IMR-90 (cell line): ENCODE results near the gene SH3RF3. TPM values are rescaled to one million over a fixed set of nuclear protein-coding genes. Genes with fewer than 3 reads are reported as not detected.

Source experiments
- ATAC-seq: fragments of 200-7000 bp; cut with Tn5 transposase; 2 replicates; pipeline ENCODE4 v1.9.1; 2020; ENCODE audit warnings: low read depth, mild to moderate bottlenecking, moderate library complexity
- BruUV-seq: library from RNA; stranded (reverse); fragments of 400-500 nt; replicated peaks from 2 replicates; lab custom pipeline; 2021; lab: Mats Ljungman, UMichigan
- CTCF ChIA-PET: fragments of 300-600 bp; formaldehyde crosslinking; extraction: SDS; loops from one replicate; lab custom pipeline; 2021; ENCODE audit warnings: antibody characterized with exemption; lab: Yijun Ruan, JAX
- POLR2A ChIA-PET: fragments of 300-600 bp; sonication (Branson Sonifier 250); formaldehyde crosslinking; loops from one replicate; lab custom pipeline; 2022; ENCODE audit warnings: antibody characterized with exemption; ENCODE audit not compliant: unreplicated experiment; lab: Charles Lee
- DNase-seq: peaks from one replicate; pipeline ENCODE4 v3.0.0; 2013
- H2AFZ ChIP-seq: replicated peaks from 2 replicates; pipeline ENCODE3; 2013; ENCODE audit warnings: low read length, mild to moderate bottlenecking; ENCODE audit not compliant: poor library complexity
- H2AK5ac ChIP-seq: 2 replicates; pipeline ENCODE4 v1.6.1; 2013; ENCODE audit warnings: low read depth, low read length, inconsistent platforms
- H2AK9ac ChIP-seq: replicated peaks from 2 replicates; pipeline ENCODE3; 2013; ENCODE audit warnings: mild to moderate bottlenecking, low read depth, low read length, moderate library complexity; ENCODE audit not compliant: poor library complexity
- H2BK120ac ChIP-seq: 2 replicates; pipeline ENCODE4 v1.6.1; 2013; ENCODE audit warnings: low read depth, low read length, inconsistent platforms
- H2BK15ac ChIP-seq: 3 replicates; pipeline ENCODE4 v1.6.1; 2013; ENCODE audit warnings: low read depth, low read length, inconsistent platforms
- H2BK20ac ChIP-seq: 2 replicates; pipeline ENCODE4 v1.6.1; 2013; ENCODE audit warnings: low read depth, mild to moderate bottlenecking, inconsistent platforms, low read length, moderate library complexity
- H2BK5ac ChIP-seq: 2 replicates; pipeline ENCODE4 v1.6.1; 2013; ENCODE audit warnings: mild to moderate bottlenecking, low read depth, low read length, inconsistent platforms; ENCODE audit not compliant: poor library complexity, severe bottlenecking
- H3K14ac ChIP-seq: replicated peaks from 2 replicates; pipeline ENCODE4 v1.6.1; 2013; ENCODE audit warnings: low read depth, low read length, inconsistent platforms
- H3K18ac ChIP-seq: 2 replicates; pipeline ENCODE4 v1.6.1; 2013; ENCODE audit warnings: low read depth, low read length, control low read depth
- H3K23ac ChIP-seq: 2 replicates; pipeline ENCODE4 v1.6.1; 2013; ENCODE audit warnings: low read depth, low read length, inconsistent platforms
- H3K27ac ChIP-seq: 2 replicates; pipeline ENCODE4 v1.5.1; 2013; ENCODE audit warnings: mild to moderate bottlenecking, control low read depth, low read length; ENCODE audit not compliant: insufficient read depth
- H3K27me3 ChIP-seq: 2 replicates; pipeline ENCODE4 v1.6.1; 2013; ENCODE audit warnings: low read length; ENCODE audit not compliant: control insufficient read depth, insufficient read depth
- H3K36me3 ChIP-seq: 2 replicates; pipeline ENCODE4 v1.6.1; 2013; ENCODE audit warnings: low read length, mixed read lengths; ENCODE audit not compliant: control insufficient read depth, insufficient read depth
- H3K4ac ChIP-seq: 2 replicates; pipeline ENCODE4 v1.6.1; 2013; ENCODE audit warnings: low read depth, low read length, inconsistent platforms
- H3K4me1 ChIP-seq: 2 replicates; pipeline ENCODE4 v1.6.1; 2013; ENCODE audit warnings: low read length, mixed read lengths; ENCODE audit not compliant: control insufficient read depth, insufficient read depth
- H3K4me2 ChIP-seq: 2 replicates; pipeline ENCODE4 v1.6.1; 2013; ENCODE audit warnings: low read depth, mild to moderate bottlenecking, control low read depth, low read length, moderate library complexity
- H3K4me3 ChIP-seq: 2 replicates; pipeline ENCODE4 v1.5.1; 2013; ENCODE audit warnings: low read depth, mild to moderate bottlenecking, control low read depth, low read length, moderate library complexity; ENCODE audit not compliant: insufficient read depth
- H3K56ac ChIP-seq: 2 replicates; pipeline ENCODE4 v1.6.1; 2013; ENCODE audit warnings: low read length, inconsistent platforms; ENCODE audit not compliant: insufficient read depth; ENCODE audit errors: extremely low read depth
- H3K79me1 ChIP-seq, 2 experiments: 2 replicates each; pipeline ENCODE4 v1.6.1; 2013; ENCODE audit warnings: low read length in 2 of 2, inconsistent platforms in 1 of 2, low read depth in 1 of 2
- H3K9ac ChIP-seq: 2 replicates; pipeline ENCODE4 v1.6.1; 2013; ENCODE audit warnings: low read depth, low read length, control low read depth
- H3K9me1 ChIP-seq: 2 replicates; pipeline ENCODE4 v1.6.1; 2013; ENCODE audit warnings: low read length, inconsistent platforms; ENCODE audit not compliant: insufficient read depth
- H3K9me3 ChIP-seq: 2 replicates; pipeline ENCODE4 v1.6.1; 2013; ENCODE audit warnings: low read length; ENCODE audit not compliant: control insufficient read depth, insufficient read depth
- H4K20me1 ChIP-seq: 2 replicates; pipeline ENCODE4 v1.6.1; 2013; ENCODE audit warnings: low read length, inconsistent platforms; ENCODE audit not compliant: insufficient read depth
- H4K5ac ChIP-seq: 2 replicates; pipeline ENCODE4 v1.6.1; 2013; ENCODE audit warnings: mild to moderate bottlenecking, low read depth, low read length, control low read depth
- H4K8ac ChIP-seq, 2 experiments: 2 replicates each; pipeline ENCODE4 v1.6.1; 2013; ENCODE audit warnings: low read depth in 2 of 2, low read length in 2 of 2, control low read depth in 1 of 2, inconsistent platforms in 1 of 2
- H4K91ac ChIP-seq: 2 replicates; pipeline ENCODE4 v1.6.1; 2013; ENCODE audit warnings: low read depth, low read length, inconsistent platforms; ENCODE audit not compliant: insufficient read depth
- CEBPB ChIP-seq: IDR thresholded peaks from 2 replicates; pipeline ENCODE4 v1.6.1; 2012; ENCODE audit warnings: low read depth, low read length, improper control_type of control experiment
- MXI1 ChIP-seq: IDR thresholded peaks from 2 replicates; pipeline ENCODE4 v1.6.1; 2012; ENCODE audit warnings: low read depth, mild to moderate bottlenecking, low read length, moderate library complexity, borderline replicate concordance
- USF2 ChIP-seq: fragments of 150-350 bp; IDR thresholded peaks from 2 replicates; pipeline ENCODE4 v1.6.1; 2017; ENCODE audit warnings: mild to moderate bottlenecking, antibody characterized with exemption, low read length, low read depth
- WGBS, 2 experiments: methylation state at CpG; one replicate each; pipeline versions ENCODE4 v1.1.5 to v1.1.7; 2013; ENCODE audit warnings: missing lambda C conversion rate in 2 of 2; ENCODE audit not compliant: insufficient read length in 1 of 2; ENCODE audit errors: extremely low coverage in 2 of 2; 5-methylcytosine and 5-hydroxymethylcytosine counted together
- dilution Hi-C: fragments of 300-500 bp; cut with HindIII; formaldehyde crosslinking; loops from one replicate; pipeline ENCODE4 v1.14.3; 2018; ENCODE audit warnings: low sequenced_read_pairs; ENCODE audit not compliant: unreplicated experiment
- in situ Hi-C: fragments of 300-500 bp; cut with MboI; formaldehyde crosslinking; loops from 3 replicates; pipeline ENCODE4 v1.14.3; 2019; ENCODE audit warnings: low sequenced_read_pairs, inconsistent platforms, mixed read lengths
- intact Hi-C: fragments of 100-400 bp; cut with micrococcal nuclease; formaldehyde crosslinking; loops from 2 replicates; pipeline ENCODE4 v1.10.0; 2022
- polyA plus RNA-seq, 3 experiments: library from polyadenylated mRNA; depleted of rRNA; stranded (reverse); fragments of >200 nt; gene quantifications; 2 replicates each; pipeline ENCODE4 v1.2.3, GENCODE V29; 2012; ENCODE audit warnings: low replicate concordance in 1 of 3
- total RNA-seq: library from RNA; depleted of rRNA; stranded (reverse); fragments of >200 nt; gene quantifications from 2 replicates; pipeline ENCODE4 v1.2.3, GENCODE V29; 2012

The SH3RF3 gene
- total and polyA plus RNA-seq, 2 of the 4 experiments (the other 2 are of a cell fraction): 3.4 to 5.3 TPM

GRCh38 chr2:109265369-109265768, 136.4 kb downstream of the SH3RF3 start:
- no CpG with 5 or more reads among the region's 2 CpGs for WGBS, 2 experiments
- no TSS peak for BruUV-seq
- Histone ChIP-seq H3K4me1 (peaks cover 14% of the 10 kb centered on the region; the same call in 1 of the 2 replicates), H2BK20ac (no peak overlapping the region), H3K79me1 (peaks cover 35 to 85% of the 10 kb centered on the region in 2 experiments), H2AK9ac (no peak overlapping the region), H3K14ac (no peak overlapping the region), H4K8ac (no peak overlapping the region), H3K23ac (no peak overlapping the region), H3K9ac (no peak overlapping the region), H3K56ac (no peak overlapping the region), H2BK5ac (no peak overlapping the region), H2BK15ac (no peak overlapping the region), H3K4me2 (no peak overlapping the region), H4K91ac (no peak overlapping the region), H4K5ac (no peak overlapping the region), H3K4ac (no peak overlapping the region), H3K9me1 (peaks cover 23% of the 10 kb centered on the region), H2AK5ac (peak overlapping the region; percentile 56; the same call in 1 of the 2 replicates), H3K9me3 (no peaks in the 10 kb centered on the region), H4K20me1 (peaks cover 73% of the 10 kb centered on the region), H3K36me3 (no peaks in the 10 kb centered on the region), H3K18ac (no peak overlapping the region), H2AFZ (no peak overlapping the region), H2BK120ac (no peak overlapping the region), H3K4me3 (no peak overlapping the region), H3K27ac (no peak overlapping the region), H3K27me3 (no peaks in the 10 kb centered on the region)
- dilution Hi-C loops (no loop called here), intact Hi-C loops (no loop called here), in situ Hi-C loops (no loop called here)
- ChIA-PET CTCF (no interaction called here), POLR2A (no interaction called here)
- no peak for DNase-seq
- TF ChIP-seq CEBPB (no peak), MXI1 (no peak), USF2 (no peak)
- no peak for ATAC-seq
